CD14-positive monocyte (primary cell): ENCODE measurements around the gene WDR81. TPM values are rescaled to one million over a fixed set of nuclear protein-coding genes. Genes with fewer than 3 reads are reported as not detected.

Experiments
- DNase-seq, 3 donors: peaks; one replicate each; pipeline ENCODE4 v3.0.0-alpha.2; 2011 to 2022
- H2AFZ ChIP-seq: 2 replicates; pipeline ENCODE4 v1.6.0; 2012; ENCODE audit warnings: mild to moderate bottlenecking, low read depth, low read length, inconsistent platforms; ENCODE audit not compliant: insufficient read depth, poor library complexity, severe bottlenecking
- H3K27ac ChIP-seq, 2 donors: 1 replicate in 1 of 2; 2 replicates in 1 of 2; pipeline ENCODE4 v1.5.1; 2012 to 2013; ENCODE audit warnings: low read length in 2 of 2, control low read depth in 1 of 2, inconsistent platforms in 1 of 2, low read depth in 1 of 2, mild to moderate bottlenecking in 1 of 2
- H3K27me3 ChIP-seq, 2 donors: one replicate each; pipeline versions ENCODE4 v1.6.0 to v1.6.1; 2011 to 2013; ENCODE audit warnings: low read length in 2 of 2; ENCODE audit not compliant: control insufficient read depth in 2 of 2, insufficient read depth in 2 of 2
- H3K36me3 ChIP-seq, 2 donors: replicated peaks in 1 of 2; 1 replicate in 1 of 2; 2 replicates in 1 of 2; pipeline versions ENCODE4 v1.5.1 to v1.6.1; 2012 to 2013; ENCODE audit warnings: low read length in 2 of 2, control low read depth in 1 of 2, inconsistent platforms in 1 of 2, mild to moderate bottlenecking in 1 of 2; ENCODE audit not compliant: insufficient read depth in 2 of 2, control insufficient read depth in 1 of 2
- H3K4me1 ChIP-seq, 2 donors: 1 replicate in 1 of 2; 2 replicates in 1 of 2; pipeline versions ENCODE4 v1.5.1 to v1.6.1; 2012 to 2013; ENCODE audit warnings: low read length in 2 of 2, control low read depth in 1 of 2, inconsistent platforms in 1 of 2, mild to moderate bottlenecking in 1 of 2, moderate library complexity in 1 of 2; ENCODE audit not compliant: insufficient read depth in 2 of 2, control insufficient read depth in 1 of 2
- H3K4me2 ChIP-seq: replicated peaks from 2 replicates; pipeline ENCODE3; 2012; ENCODE audit warnings: low read length, moderate library complexity, mild to moderate bottlenecking; ENCODE audit not compliant: poor library complexity, severe bottlenecking; ENCODE audit errors: extremely low read depth
- H3K4me3 ChIP-seq, 3 experiments: fragments of 200-600 bp in 1 of 3; sonication (generic) in 1 of 3; replicated peaks in 1 of 3; 1 replicate in 2 of 3; 2 replicates in 1 of 3; pipeline ENCODE4 v1.5.1; 2011 to 2013; ENCODE audit warnings: low read length in 3 of 3, mild to moderate bottlenecking in 3 of 3, control low read depth in 2 of 3, low read depth in 2 of 3, inconsistent platforms in 1 of 3, moderate library complexity in 1 of 3
- H3K79me2 ChIP-seq: 2 replicates; pipeline ENCODE4 v1.6.0; 2012; ENCODE audit warnings: mild to moderate bottlenecking, control low read depth, inconsistent platforms, low read length, moderate library complexity; ENCODE audit not compliant: insufficient read depth
- H3K9ac ChIP-seq: 2 replicates; pipeline ENCODE4 v1.6.0; 2017; ENCODE audit warnings: low read length, mild to moderate bottlenecking; ENCODE audit not compliant: insufficient read depth, poor library complexity, severe bottlenecking
- H3K9me3 ChIP-seq, 2 donors: replicated peaks in 1 of 2; 1 replicate in 1 of 2; 2 replicates in 1 of 2; pipeline versions ENCODE4 v1.5.1 to v1.6.1; 2012 to 2013; ENCODE audit warnings: low read length in 2 of 2, control low read depth in 1 of 2; ENCODE audit not compliant: control insufficient read depth in 1 of 2, insufficient read depth in 1 of 2
- H4K20me1 ChIP-seq: 2 replicates; pipeline ENCODE4 v1.6.0; 2012; ENCODE audit warnings: mild to moderate bottlenecking, low read length, control low read depth, moderate library complexity; ENCODE audit not compliant: insufficient read depth
- H3K27ac Mint-ChIP-seq, 7 donors: one replicate each; pipeline ENCODE4 v1.8.0; 2020; ENCODE audit warnings: mild to moderate bottlenecking in 7 of 7, mixed read lengths in 7 of 7, moderate library complexity in 6 of 7, inconsistent platforms in 2 of 7
- H3K27me3 Mint-ChIP-seq, 3 donors: one replicate each; pipeline ENCODE4 v1.8.0; 2021 to 2022; ENCODE audit warnings: low read depth in 3 of 3, mild to moderate bottlenecking in 3 of 3, mixed read lengths in 3 of 3, moderate library complexity in 3 of 3, inconsistent platforms in 1 of 3
- H3K36me3 Mint-ChIP-seq, 2 donors: one replicate each; pipeline ENCODE4 v1.8.0; 2020; ENCODE audit warnings: mixed read lengths in 2 of 2, inconsistent platforms in 1 of 2, mild to moderate bottlenecking in 1 of 2
- H3K4me1 Mint-ChIP-seq: one replicate; pipeline ENCODE4 v1.8.0; 2020; ENCODE audit warnings: mild to moderate bottlenecking, mixed read lengths
- H3K4me3 Mint-ChIP-seq, 2 donors: one replicate each; pipeline ENCODE4 v1.8.0; 2020; ENCODE audit warnings: mild to moderate bottlenecking in 2 of 2, mixed read lengths in 2 of 2, moderate library complexity in 1 of 2
- H3K9me3 Mint-ChIP-seq, 7 donors: one replicate each; pipeline ENCODE4 v1.8.0; 2020 to 2022; ENCODE audit warnings: mixed read lengths in 7 of 7, mild to moderate bottlenecking in 6 of 7, moderate library complexity in 6 of 7, inconsistent platforms in 2 of 7
- WGBS: methylation state at CpG from one replicate; pipeline ENCODE4 v1.1.5; 2013; ENCODE audit warnings: missing lambda C conversion rate; ENCODE audit not compliant: insufficient coverage; 5-methylcytosine and 5-hydroxymethylcytosine counted together
- intact Hi-C, 2 donors: fragments of 100-400 bp; cut with micrococcal nuclease; formaldehyde crosslinking; loops; one replicate each; pipeline versions ENCODE4 v1.15.0 to v1.15.1; 2023
- polyA plus RNA-seq, 3 donors: library from polyadenylated mRNA; depleted of rRNA in 1 of 3; unstranded in 2 of 3; stranded (reverse) in 1 of 3; fragments of 300-500 nt in 2 of 3; fragments of >200 nt in 1 of 3; fragmentation: Illumina TruSeq in 2 of 3; gene quantifications; 1 replicate in 2 of 3; 2 replicates in 1 of 3; pipeline ENCODE4 v1.2.3, GENCODE V29; 2012 to 2021
- TF ChIP-seq, protein P1 (sequence below): fragments of 200-600 bp; IDR thresholded peaks from one replicate; pipeline ENCODE4 v1.8.0; 2022; ENCODE audit warnings: antibody characterized with exemption, mild to moderate bottlenecking

WDR81 gene
- polyA plus RNA-seq, 3 donors: 6.2 to 45.4 (median 8.8) TPM

DNA sequence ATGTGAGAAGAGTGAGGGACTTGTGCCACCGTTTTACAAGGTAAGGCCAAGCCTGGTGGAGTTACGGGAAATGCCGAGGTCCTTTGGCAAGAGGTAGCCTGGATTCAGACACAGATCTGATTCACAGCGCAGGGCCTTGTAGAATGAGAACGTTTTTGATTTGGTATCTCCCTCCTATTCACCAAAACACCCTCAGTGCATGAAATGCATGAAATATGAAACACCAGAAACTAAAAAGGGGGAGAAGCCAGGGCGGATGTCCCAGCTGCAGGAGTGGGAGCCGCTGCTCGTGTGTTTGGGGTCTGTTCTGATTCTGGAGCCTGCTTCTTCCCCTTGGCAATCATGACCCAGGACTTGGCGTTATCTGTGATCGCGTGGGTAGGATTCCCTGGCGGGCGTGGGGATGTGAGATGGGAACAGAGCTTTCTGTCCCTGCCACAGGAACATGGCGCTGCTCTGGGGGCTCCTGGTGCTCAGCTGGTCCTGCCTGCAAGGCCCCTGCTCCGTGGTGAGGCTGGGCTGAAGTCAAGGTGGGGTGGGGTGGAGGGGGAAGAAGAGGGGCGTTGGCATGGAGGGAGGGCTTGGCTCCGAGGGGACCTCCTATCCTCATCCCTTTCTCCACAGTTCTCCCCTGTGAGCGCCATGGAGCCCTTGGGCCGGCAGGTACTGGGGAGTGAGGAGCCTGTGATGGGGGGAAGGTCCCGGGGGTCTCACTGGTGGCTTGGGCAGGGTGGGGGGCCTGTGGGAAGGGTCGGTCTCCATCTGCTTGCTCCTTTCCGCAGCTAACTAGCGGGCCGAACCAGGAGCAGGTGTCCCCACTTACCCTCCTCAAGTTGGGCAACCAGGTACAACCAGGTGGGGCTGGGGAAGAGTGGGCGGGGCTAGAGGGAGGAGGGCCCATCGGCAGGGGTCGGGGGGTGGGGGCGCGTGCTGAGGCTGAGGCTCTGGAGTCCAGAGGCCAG lies 20.3 kb downstream of the WDR81 start:
- Histone ChIP-seq H3K79me2 (no peaks in the 10 kb centered on the region), H3K36me3 (no peaks in the 10 kb centered on the region), H2AFZ (no peak overlapping the region), H3K4me1 (no peaks in the 10 kb centered on the region), H3K27ac (no peak overlapping the region), H3K27me3 (no peaks in the 10 kb centered on the region), H3K9me3 (no peaks in the 10 kb centered on the region), H3K4me3 (no peak overlapping the region), H3K4me2 (no peak overlapping the region), H3K9ac (no peak overlapping the region), H4K20me1 (no peaks in the 10 kb centered on the region)
- H3K9me3 Mint-ChIP-seq: peaks cover 0 to 5% (median 0%) of the 10 kb centered on the region in 7 donors
- no peak for DNase-seq
- no peaks in the 10 kb centered on the region for H3K4me1 Mint-ChIP-seq
- no peak overlapping the region for H3K27ac Mint-ChIP-seq
- TF ChIP-seq, protein P1, sequence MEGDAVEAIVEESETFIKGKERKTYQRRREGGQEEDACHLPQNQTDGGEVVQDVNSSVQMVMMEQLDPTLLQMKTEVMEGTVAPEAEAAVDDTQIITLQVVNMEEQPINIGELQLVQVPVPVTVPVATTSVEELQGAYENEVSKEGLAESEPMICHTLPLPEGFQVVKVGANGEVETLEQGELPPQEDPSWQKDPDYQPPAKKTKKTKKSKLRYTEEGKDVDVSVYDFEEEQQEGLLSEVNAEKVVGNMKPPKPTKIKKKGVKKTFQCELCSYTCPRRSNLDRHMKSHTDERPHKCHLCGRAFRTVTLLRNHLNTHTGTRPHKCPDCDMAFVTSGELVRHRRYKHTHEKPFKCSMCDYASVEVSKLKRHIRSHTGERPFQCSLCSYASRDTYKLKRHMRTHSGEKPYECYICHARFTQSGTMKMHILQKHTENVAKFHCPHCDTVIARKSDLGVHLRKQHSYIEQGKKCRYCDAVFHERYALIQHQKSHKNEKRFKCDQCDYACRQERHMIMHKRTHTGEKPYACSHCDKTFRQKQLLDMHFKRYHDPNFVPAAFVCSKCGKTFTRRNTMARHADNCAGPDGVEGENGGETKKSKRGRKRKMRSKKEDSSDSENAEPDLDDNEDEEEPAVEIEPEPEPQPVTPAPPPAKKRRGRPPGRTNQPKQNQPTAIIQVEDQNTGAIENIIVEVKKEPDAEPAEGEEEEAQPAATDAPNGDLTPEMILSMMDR: no peak
- H3K27me3 Mint-ChIP-seq: peaks cover 0 to 5% (median 2%) of the 10 kb centered on the region in 3 donors
- no peak overlapping the region for H3K4me3 Mint-ChIP-seq
- intact Hi-C loops: no loop called here
- H3K36me3 Mint-ChIP-seq: no peaks in the 10 kb centered on the region
- WGBS: 95% methylated on average over 14 of the region's 29 CpGs

DNA sequence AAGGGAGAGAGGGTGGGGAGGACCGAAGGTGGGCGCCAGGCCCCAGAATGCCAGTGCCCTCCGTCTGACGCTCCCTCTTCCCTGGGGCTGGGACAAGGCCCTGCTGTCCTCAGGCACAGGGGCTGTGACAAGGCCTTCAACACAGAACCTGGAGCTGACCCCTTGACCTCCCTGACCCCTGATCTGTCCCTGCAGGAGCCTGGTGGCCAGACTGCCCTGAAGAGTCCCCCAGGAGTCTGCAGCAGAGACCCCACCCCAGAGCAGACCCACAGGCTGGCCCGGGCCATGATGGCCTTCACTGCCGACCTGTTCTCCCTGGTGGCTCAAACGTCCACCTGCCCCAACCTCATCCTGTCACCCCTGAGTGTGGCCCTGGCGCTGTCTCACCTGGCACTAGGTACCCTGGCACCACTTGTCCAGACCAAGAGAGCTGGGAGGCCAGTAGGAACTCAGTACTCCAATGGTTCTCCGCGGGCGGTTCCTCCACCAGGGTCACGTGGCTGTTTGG lies 21.1 kb downstream of the WDR81 start:
- H4K20me1 ChIP-seq: no peaks in the 10 kb centered on the region
- Mint-ChIP-seq H3K9me3 (peaks cover 0 to 5% (median 0%) of the 10 kb centered on the region in 7 donors), H3K4me1 (no peaks in the 10 kb centered on the region), H3K36me3 (no peaks in the 10 kb centered on the region), H3K27ac (peak overlapping the region in 1 of 7 donors; percentile 55), H3K4me3 (no peak overlapping the region), H3K27me3 (peaks cover 0 to 7% (median 2%) of the 10 kb centered on the region in 3 donors)
- TF ChIP-seq, protein P1: no peak
- H3K27ac ChIP-seq: no peak overlapping the region
- no peaks in the 10 kb centered on the region for H3K9me3 ChIP-seq
- no peak overlapping the region for H3K9ac ChIP-seq
- no peaks in the 10 kb centered on the region for H3K36me3 ChIP-seq
- no peaks in the 10 kb centered on the region for H3K79me2 ChIP-seq
- intact Hi-C loops: no loop called here
- no peak overlapping the region for H3K4me3 ChIP-seq
- no peaks in the 10 kb centered on the region for H3K4me1 ChIP-seq
- DNase-seq: no peak
- H3K4me2 ChIP-seq: no peak overlapping the region
- H3K27me3 ChIP-seq: no peaks in the 10 kb centered on the region
- WGBS: 95% methylated on average over 11 of the region's 12 CpGs
- no peak overlapping the region for H2AFZ ChIP-seq
